Measurements from ENCODE around the gene ZDHHC8. TPM values are rescaled to one million over a fixed set of nuclear protein-coding genes. Genes with fewer than 3 reads are reported as not detected.

ZDHHC8 gene
- total RNA-seq, 1 donor from 2014 or later = 108 TPM

GRCh38 chr22:20142711-20143621, 11.4 kb downstream of the ZDHHC8 start:
- Mint-ChIP-seq H3K27ac (ENCODE audit: unreplicated experiment) (no peak overlapping the region), H3K9me3 (ENCODE audit: unreplicated experiment) (no peaks in the 10 kb centered on the region), H3K4me1 (ENCODE audit: unreplicated experiment) (peaks cover 15% of the 10 kb centered on the region), H3K36me3 (ENCODE audit: unreplicated experiment) (peaks cover 2% of the 10 kb centered on the region), H3K27me3 (ENCODE audit: unreplicated experiment) (no peaks in the 10 kb centered on the region), H3K4me3 (ENCODE audit: unreplicated experiment) (no peak overlapping the region)
- no peak for DNase-seq (ENCODE audit: extremely low spot score, unreplicated experiment)
- TF ChIP-seq CTCF (IDR thresholded peaks at IDR 0.05) = no peak

GRCh38 chr22:20143883-20144665, 12.5 kb downstream of the ZDHHC8 start:
- H3K27ac Mint-ChIP-seq (ENCODE audit: unreplicated experiment) = no peak overlapping the region
- H3K9me3 Mint-ChIP-seq (ENCODE audit: unreplicated experiment) = no peaks in the 10 kb centered on the region
- no peaks in the 10 kb centered on the region for H3K27me3 Mint-ChIP-seq (ENCODE audit: unreplicated experiment)
- no peak for DNase-seq (ENCODE audit: extremely low spot score, unreplicated experiment)
- TF ChIP-seq CTCF (IDR thresholded peaks at IDR 0.05) = no peak
- H3K4me1 Mint-ChIP-seq (ENCODE audit: unreplicated experiment) = peaks cover 11% of the 10 kb centered on the region
- H3K36me3 Mint-ChIP-seq (ENCODE audit: unreplicated experiment) = peaks cover 2% of the 10 kb centered on the region
- H3K4me3 Mint-ChIP-seq (ENCODE audit: unreplicated experiment) = no peak overlapping the region

GRCh38 chr22:20145206-20145831, 13.7 kb downstream of the ZDHHC8 start:
- Mint-ChIP-seq H3K9me3 (ENCODE audit: unreplicated experiment) (no peaks in the 10 kb centered on the region), H3K4me3 (ENCODE audit: unreplicated experiment) (no peak overlapping the region), H3K36me3 (ENCODE audit: unreplicated experiment) (peaks cover 2% of the 10 kb centered on the region)

GRCh38 chr22:20145832-20146223, 14.2 kb downstream of the ZDHHC8 start:
- TF ChIP-seq CTCF (IDR thresholded peaks at IDR 0.05) = no peak
- Mint-ChIP-seq H3K36me3 (ENCODE audit: unreplicated experiment) (peaks cover 2% of the 10 kb centered on the region), H3K9me3 (ENCODE audit: unreplicated experiment) (no peaks in the 10 kb centered on the region), H3K4me1 (ENCODE audit: unreplicated experiment) (peaks cover 9% of the 10 kb centered on the region), H3K27ac (ENCODE audit: unreplicated experiment) (no peak overlapping the region), H3K27me3 (ENCODE audit: unreplicated experiment) (no peaks in the 10 kb centered on the region), H3K4me3 (ENCODE audit: unreplicated experiment) (no peak overlapping the region)
- DNase-seq (ENCODE audit: extremely low spot score, unreplicated experiment) = no peak

More at GRCh38 chr22:20145206-20145831, 13.7 kb downstream of the ZDHHC8 start:
- H3K27me3 Mint-ChIP-seq (ENCODE audit: unreplicated experiment) = no peaks in the 10 kb centered on the region
- no peak overlapping the region for H3K27ac Mint-ChIP-seq (ENCODE audit: unreplicated experiment)
- peaks cover 9% of the 10 kb centered on the region for H3K4me1 Mint-ChIP-seq (ENCODE audit: unreplicated experiment)
- no peak for TF ChIP-seq CTCF (IDR thresholded peaks at IDR 0.05)
- DNase-seq (ENCODE audit: extremely low spot score, unreplicated experiment) = no peak
